Lower lobe of right lung (tissue), 2 donors: ENCODE data around the gene RPS6KC1. TPM values are rescaled to one million over a fixed set of nuclear protein-coding genes. Genes with fewer than 3 reads are reported as not detected.
"Not testable (repeated sequence)": the region's sequence is repeated elsewhere in the genome, so short reads cannot be mapped to it uniquely, and the experiment has no call there.

ENCODE experiments used
- ATAC-seq, 2 donors: fragments of 200-7000 bp; cut with Tn5 transposase; one replicate each; pipeline ENCODE4 v1.9.1; 2020 to 2022; ENCODE audit warnings: mild to moderate bottlenecking in 2 of 2, moderate library complexity in 2 of 2
- DNase-seq: peaks from one replicate; pipeline ENCODE4 v3.0.0-alpha.2; 2020
- H3K27ac ChIP-seq: fragments of 200-600 bp; one replicate; pipeline ENCODE4 v1.8.0; 2022
- H3K27me3 ChIP-seq: fragments of 200-600 bp; one replicate; pipeline ENCODE4 v1.8.0; 2022; ENCODE audit warnings: low read depth
- H3K36me3 ChIP-seq: fragments of 200-600 bp; one replicate; pipeline ENCODE4 v1.8.0; 2022; ENCODE audit warnings: mild to moderate bottlenecking
- H3K4me1 ChIP-seq: fragments of 200-600 bp; one replicate; pipeline ENCODE4 v1.8.0; 2022
- H3K4me3 ChIP-seq: fragments of 200-600 bp; one replicate; pipeline ENCODE4 v1.8.0; 2022; ENCODE audit warnings: mild to moderate bottlenecking
- H3K9me3 ChIP-seq: fragments of 200-600 bp; one replicate; pipeline ENCODE4 v1.8.0; 2022
- CTCF ChIP-seq: fragments of 200-600 bp; IDR thresholded peaks from one replicate; pipeline ENCODE4 v1.8.0; 2022; ENCODE audit warnings: antibody characterized with exemption, mild to moderate bottlenecking
- intact Hi-C: fragments of 100-400 bp; cut with DNase I; formaldehyde crosslinking; loops from one replicate; pipeline ENCODE4 v1.11.0; 2022
- total RNA-seq: library from RNA; stranded (reverse); fragmentation: NEBNext Ultra II Directional; extraction: Animal tissue kit (Norgen Biotek cat#: 25700); gene quantifications from one replicate; pipeline ENCODE4 v1.2.1, GENCODE V29; 2021
- donor health status: DM: no; HTN: yes; CAD: no; lungs with severe emphysema.

Gene RPS6KC1
- total RNA-seq, 1 donor from 2014 or later = 18.7 TPM

GRCh38 chr1:213292614-213293013, 241.6 kb downstream of the RPS6KC1 start:
- no peak for ATAC-seq
- Histone ChIP-seq H3K27ac (no peak overlapping the region), H3K4me3 (no peak overlapping the region), H3K9me3 (peaks cover 13% of the 10 kb centered on the region), H3K36me3 (no peaks in the 10 kb centered on the region), H3K4me1 (no peaks in the 10 kb centered on the region), H3K27me3 (no peaks in the 10 kb centered on the region)
- intact Hi-C loops = no loop called here
- no peak for TF ChIP-seq CTCF
- no peak for DNase-seq

- H3K27me3 ChIP-seq = no peaks in the 10 kb centered on the region
- TF ChIP-seq CTCF = no peak
- H3K27ac ChIP-seq = no peak overlapping the region
- DNase-seq (no peak), ATAC-seq (no peak)
- peaks cover 14% of the 10 kb centered on the region for H3K9me3 ChIP-seq
- H3K4me1 ChIP-seq = no peaks in the 10 kb centered on the region
- H3K4me3 ChIP-seq = no peak overlapping the region
- intact Hi-C loops = no loop called here
- no peaks in the 10 kb centered on the region for H3K36me3 ChIP-seq
These were observed 244.8 kb downstream of the RPS6KC1 start for GRCh38 chr1:213295860-213296259.

GRCh38 chr1:213296558-213296957, 245.5 kb downstream of the RPS6KC1 start:
- Histone ChIP-seq H3K36me3 (no peaks in the 10 kb centered on the region), H3K27me3 (no peaks in the 10 kb centered on the region), H3K4me3 (no peak overlapping the region), H3K27ac (no peak overlapping the region), H3K4me1 (no peaks in the 10 kb centered on the region), H3K9me3 (peaks cover 14% of the 10 kb centered on the region)
- DNase-seq (no peak), ATAC-seq (no peak)
- no peak for TF ChIP-seq CTCF
- intact Hi-C loops = no loop called here

- intact Hi-C loops = no loop called here
These were observed 246.0 kb downstream of the RPS6KC1 start for GRCh38 chr1:213297021-213297420.

GRCh38 chr1:213300433-213300832, 249.4 kb downstream of the RPS6KC1 start:
- no peak for TF ChIP-seq CTCF
- intact Hi-C loops = no loop called here
- Histone ChIP-seq H3K4me3 (no peak overlapping the region), H3K27ac (no peak overlapping the region), H3K9me3 (peaks cover 14% of the 10 kb centered on the region), H3K27me3 (no peaks in the 10 kb centered on the region), H3K36me3 (no peaks in the 10 kb centered on the region), H3K4me1 (no peaks in the 10 kb centered on the region)
- DNase-seq = no peak
- ATAC-seq = no peak

More at GRCh38 chr1:213297021-213297420, 246.0 kb downstream of the RPS6KC1 start:
- ATAC-seq (no peak), DNase-seq (no peak)
- no peak for TF ChIP-seq CTCF
- H3K9me3 ChIP-seq = peaks cover 14% of the 10 kb centered on the region
- H3K36me3 ChIP-seq = no peaks in the 10 kb centered on the region
- H3K27me3 ChIP-seq = no peaks in the 10 kb centered on the region
- no peak overlapping the region for H3K27ac ChIP-seq
- H3K4me3 ChIP-seq = no peak overlapping the region
- no peaks in the 10 kb centered on the region for H3K4me1 ChIP-seq

GRCh38 chr1:213301524-213301923, 250.5 kb downstream of the RPS6KC1 start:
- intact Hi-C loops, H3K36me3 ChIP-seq, H3K4me3 ChIP-seq, ATAC-seq, H3K27ac ChIP-seq, H3K27me3 ChIP-seq, DNase-seq, H3K4me1 ChIP-seq: not testable (repeated sequence)
- H3K9me3 ChIP-seq = peaks cover 11% of the 10 kb centered on the region
